DMS153 treated with DMSO at 0.1 percent for 48 hours (cell line): Measurements from ENCODE around the gene ANXA7.

Experiments
- DNase-seq: peaks from one replicate; lab custom pipeline; 2025; ENCODE audit not compliant: unreplicated experiment; lab: John Stamatoyannopoulos, UW

ANXA7 gene

GRCh38 chr10:73413528-73414229 lies at the start of gene ANXA7:
Gene ANXA7, minus strand, starts transcription at chr10:73414058. Its CDS starts 13,202 bp downstream, at chr10:73400856.
- DNase-seq: peak; percentile 77

GRCh38 chr10:73460897-73461296 lies 47.0 kb upstream of the ANXA7 start:
- no peak for DNase-seq

GRCh38 chr10:73459683-73460314 lies 45.9 kb upstream of the ANXA7 start:
- DNase-seq: no peak

GRCh38 chr10:73456187-73456890 lies 42.5 kb upstream of the ANXA7 start:
- no peak for DNase-seq

GRCh38 chr10:73449113-73449512 lies 35.3 kb upstream of the ANXA7 start:
- DNase-seq: no peak

- DNase-seq: no peak
Measured at GRCh38 chr10:73448384-73448783, 34.5 kb upstream of the ANXA7 start.

- DNase-seq: no peak
Measured at GRCh38 chr10:73446926-73447325, 33.1 kb upstream of the ANXA7 start.

- DNase-seq: no peak
Measured at GRCh38 chr10:73444457-73444856, 30.6 kb upstream of the ANXA7 start.

- no peak for DNase-seq
Measured at GRCh38 chr10:73439605-73440312, 25.9 kb upstream of the ANXA7 start.

GRCh38 chr10:73439055-73439454 lies 25.2 kb upstream of the ANXA7 start:
- DNase-seq: no peak

GRCh38 chr10:73433538-73433867 lies 19.6 kb upstream of the ANXA7 start, which contains the start of gene MSS51:
Gene MSS51, minus strand, starts transcription at chr10:73433561. Its CDS starts 5,277 bp downstream, at chr10:73428284.
- DNase-seq: no peak

GRCh38 chr10:73432646-73433537 lies 19.0 kb upstream of the ANXA7 start:
- DNase-seq: no peak

GRCh38 chr10:73426318-73426717 lies 12.5 kb upstream of the ANXA7 start:
- DNase-seq: no peak

- no peak for DNase-seq
Measured at GRCh38 chr10:73424478-73424877, 10.6 kb upstream of the ANXA7 start.

- DNase-seq: no peak
Measured at GRCh38 chr10:73423309-73423708, 9.5 kb upstream of the ANXA7 start.

- no peak for DNase-seq
Measured at GRCh38 chr10:73416571-73416970, 2.7 kb upstream of the ANXA7 start.

GRCh38 chr10:73414230-73414945 lies 530 bp upstream of the ANXA7 start:
- DNase-seq: no peak

- peak; percentile 64 for DNase-seq
Measured at GRCh38 chr10:73413108-73413527, 740 bp downstream of the ANXA7 start.

GRCh38 chr10:73410897-73411296 lies 3.0 kb downstream of the ANXA7 start:
- no peak for DNase-seq

GRCh38 chr10:73408978-73409521 lies 4.8 kb downstream of the ANXA7 start:
- DNase-seq: no peak
